Kidney (tissue), 14 donors: Measurements from ENCODE around the gene ROCK2. TPM values are rescaled to one million over a fixed set of nuclear protein-coding genes. Genes with fewer than 3 reads are reported as not detected.

ENCODE experiments used
- DNase-seq, 5 donors: peaks; one replicate each; pipeline ENCODE4 v3.0.0-alpha.2; 2013 to 2020
- FAIRE-seq: peaks from 2 replicates; lab custom pipeline; 2012; peaks lifted over from hg19 to GRCh38; lab: Jason Lieb, UNC
- H3K27ac ChIP-seq, 2 donors: one replicate each; pipeline ENCODE4 v1.7.0; 2013; ENCODE audit warnings: low read depth in 2 of 2, low read length in 2 of 2, inconsistent platforms in 1 of 2
- H3K27me3 ChIP-seq: one replicate; pipeline ENCODE4 v1.7.1; 2013; ENCODE audit warnings: low read length, inconsistent platforms; ENCODE audit not compliant: control insufficient read depth, insufficient read depth
- H3K36me3 ChIP-seq, 3 donors: one replicate each; pipeline versions ENCODE4 v1.7.0 to v1.7.1; 2013; ENCODE audit warnings: low read length in 3 of 3, control low read depth in 1 of 3, inconsistent platforms in 1 of 3; ENCODE audit not compliant: insufficient read depth in 3 of 3, control insufficient read depth in 2 of 3
- H3K4me1 ChIP-seq, 3 donors: one replicate each; pipeline versions ENCODE4 v1.7.0 to v1.7.1; 2013; ENCODE audit warnings: low read length in 3 of 3, inconsistent platforms in 1 of 3, low read depth in 1 of 3; ENCODE audit not compliant: control insufficient read depth in 2 of 3, insufficient read depth in 2 of 3
- H3K4me3 ChIP-seq, 3 donors: one replicate each; pipeline versions ENCODE4 v1.7.0 to v1.8.1; 2013; ENCODE audit warnings: low read length in 3 of 3, control low read depth in 1 of 3, inconsistent platforms in 1 of 3
- H3K9ac ChIP-seq, 3 donors: one replicate each; pipeline versions ENCODE4 v1.7.0 to v1.7.1; 2013; ENCODE audit warnings: low read length in 3 of 3, control low read depth in 1 of 3, inconsistent platforms in 1 of 3
- H3K9me3 ChIP-seq, 3 donors: one replicate each; pipeline versions ENCODE4 v1.7.0 to v1.7.1; 2013; ENCODE audit warnings: low read length in 3 of 3, control low read depth in 1 of 3, inconsistent platforms in 1 of 3; ENCODE audit not compliant: control insufficient read depth in 2 of 3, insufficient read depth in 1 of 3
- CTCF ChIP-seq: IDR thresholded peaks from 3 replicates; pipeline ENCODE4 v1.5.1; 2012; ENCODE audit warnings: mild to moderate bottlenecking, moderate library complexity, borderline replicate concordance; ENCODE audit not compliant: insufficient read depth; ENCODE audit errors: extremely low read depth
- intact Hi-C: fragments of 100-400 bp; cut with DNase I; formaldehyde crosslinking; loops from one replicate; pipeline ENCODE4 v1.11.1; 2022
- polyA plus RNA-seq: library from polyadenylated mRNA; stranded (reverse); fragments of 350-450 nt; fragmentation: Illumina TruSeq; extraction: RNeasy Lipid Tissue Mini Kit (QIAGEN cat#74804); gene quantifications from one replicate; pipeline ENCODE4 v1.2.3, GENCODE V29; 2014; ENCODE audit warnings: low read depth, low replicate concordance; ENCODE audit not compliant: insufficient read depth
- total RNA-seq: library from RNA; stranded (reverse); fragmentation: NEBNext Ultra II Directional; extraction: Animal tissue kit (Norgen Biotek cat#: 25700); gene quantifications from one replicate; pipeline ENCODE4 v1.2.1, GENCODE V29; 2021
- donor health status: control.
- donor health status: control.
- donor health status: control.
- donor health status: control.
- donor health status: control.
- donor health status: DM: yes; HTN: yes; CAD: no.
- donor health status: Normal renal cell carcinoma (clear cell type).

Gene ROCK2
- total and polyA plus RNA-seq, 2 donors from 2014 or later = 6.7 to 58.3 TPM

DNA sequence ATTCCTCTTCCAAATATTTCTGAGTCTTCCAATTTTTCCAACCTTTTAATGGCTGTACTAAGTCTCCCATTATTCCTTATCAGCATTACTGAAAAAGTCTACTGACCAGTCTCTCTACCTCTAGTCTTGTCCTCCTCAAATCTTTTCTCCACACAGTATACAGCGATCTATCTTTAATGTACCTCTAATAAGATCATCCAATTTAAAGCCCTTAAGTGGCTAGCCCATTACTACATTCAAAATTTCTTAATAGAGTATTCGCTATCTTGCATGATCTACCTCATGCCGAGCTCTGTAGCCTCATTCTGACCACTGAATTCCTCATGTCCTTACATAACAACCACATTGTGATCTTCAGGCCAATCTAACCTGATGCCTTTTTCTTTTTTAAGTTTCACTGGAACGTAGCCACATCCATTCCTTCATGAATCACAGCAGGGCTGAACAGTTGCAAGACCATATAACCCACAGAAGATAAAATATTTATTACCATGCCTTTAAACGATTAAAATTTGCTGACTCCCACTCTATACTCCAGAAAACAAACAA is 131.3 kb downstream of the ROCK2 start:
- Histone ChIP-seq H3K9me3 (no peaks in the 10 kb centered on the region), H3K36me3 (peaks cover 3 to 33% (median 11%) of the 10 kb centered on the region in 3 donors), H3K9ac (no peak overlapping the region), H3K4me3 (no peak overlapping the region), H3K27ac (no peak overlapping the region), H3K4me1 (no peaks in the 10 kb centered on the region), H3K27me3 (no peaks in the 10 kb centered on the region)
- no peak for TF ChIP-seq CTCF
- intact Hi-C loops = no loop called here
- no peak for DNase-seq
- no peak for FAIRE-seq

GRCh38 chr2:11212645-11213044 is 131.8 kb downstream of the ROCK2 start:
- intact Hi-C loops = no loop called here
- no peak for DNase-seq

DNA sequence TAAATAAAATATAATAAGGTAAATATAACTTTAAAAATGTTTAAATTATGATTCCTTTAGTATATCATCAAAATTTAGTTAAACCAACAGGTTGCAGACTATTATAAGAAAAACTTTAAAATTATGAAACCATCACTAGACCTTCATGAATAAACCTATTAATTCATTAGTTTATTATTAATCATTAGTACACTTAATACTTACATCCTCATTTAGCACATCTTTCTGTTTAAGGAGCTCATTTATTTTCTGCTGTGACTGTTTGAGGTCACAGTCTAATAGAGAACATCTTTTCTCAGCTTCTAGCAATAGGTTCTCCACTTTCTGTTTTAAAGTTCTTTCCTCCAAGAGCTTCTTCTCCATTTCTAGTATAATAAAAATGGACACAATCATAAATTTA is 136.4 kb downstream of the ROCK2 start:
- H3K36me3 ChIP-seq = peaks cover 0 to 19% (median 12%) of the 10 kb centered on the region in 3 donors
- no peaks in the 10 kb centered on the region for H3K4me1 ChIP-seq
- H3K27ac ChIP-seq = no peak overlapping the region
- TF ChIP-seq CTCF = no peak
- DNase-seq (no peak), FAIRE-seq (peak; percentile 92)
- no peak overlapping the region for H3K9ac ChIP-seq
- no peak overlapping the region for H3K4me3 ChIP-seq
- no peaks in the 10 kb centered on the region for H3K27me3 ChIP-seq
- intact Hi-C loops = no loop called here
- no peaks in the 10 kb centered on the region for H3K9me3 ChIP-seq

More at GRCh38 chr2:11212645-11213044, 131.8 kb downstream of the ROCK2 start:
- no peaks in the 10 kb centered on the region for H3K4me1 ChIP-seq
- no peak overlapping the region for H3K4me3 ChIP-seq
- no peak overlapping the region for H3K9ac ChIP-seq
- no peak overlapping the region for H3K27ac ChIP-seq
- no peak for TF ChIP-seq CTCF
- peaks cover 0 to 30% (median 12%) of the 10 kb centered on the region in 3 donors for H3K36me3 ChIP-seq
- H3K9me3 ChIP-seq = no peaks in the 10 kb centered on the region
- H3K27me3 ChIP-seq = no peaks in the 10 kb centered on the region
- FAIRE-seq = no peak

DNA sequence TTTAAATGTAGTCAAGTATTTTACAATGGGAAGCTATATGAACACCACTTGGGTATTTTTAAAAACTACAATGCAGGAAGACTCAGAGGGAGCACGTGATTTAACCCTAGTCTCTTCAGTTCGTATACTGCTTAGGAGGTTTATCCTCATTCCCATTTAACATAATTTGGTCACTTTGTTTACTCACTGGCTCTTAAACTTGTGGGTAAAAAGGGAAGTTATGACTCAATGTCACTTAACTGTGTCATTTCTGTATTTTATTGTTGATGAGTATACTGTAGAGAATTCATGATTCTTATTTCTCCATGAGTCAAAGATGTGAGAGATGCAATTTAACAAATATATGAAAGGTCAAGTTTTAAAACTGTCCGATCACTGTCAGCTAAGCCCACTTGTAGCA is 141.0 kb downstream of the ROCK2 start:
- no peaks in the 10 kb centered on the region for H3K4me1 ChIP-seq
- FAIRE-seq (peak; percentile 21), DNase-seq (no peak)
- intact Hi-C loops = no loop called here
- H3K27me3 ChIP-seq = no peaks in the 10 kb centered on the region
- no peak overlapping the region for H3K4me3 ChIP-seq
- H3K9ac ChIP-seq = no peak overlapping the region
- no peaks in the 10 kb centered on the region for H3K9me3 ChIP-seq
- H3K27ac ChIP-seq = no peak overlapping the region
- no peak for TF ChIP-seq CTCF
- peaks cover 4 to 32% (median 18%) of the 10 kb centered on the region in 3 donors for H3K36me3 ChIP-seq
